Prostate gland (tissue), 2 donors: ENCODE results near the gene FAT4.

Experiments
- POLR2A ChIP-seq: fragments of 450-650 bp; IDR thresholded peaks from one replicate; pipeline ENCODE4 v1.6.1; 2016; ENCODE audit warnings: antibody characterized with exemption, mild to moderate bottlenecking
- TF ChIP-seq, protein P1 (sequence below), 4 experiments: fragments of 200-600 bp in 2 of 4; fragments of 450-650 bp in 2 of 4; sonication (generic) in 2 of 4; IDR thresholded peaks; 1 replicate in 3 of 4; 2 replicates in 1 of 4; pipeline ENCODE4 v1.5.1; 2016 to 2019; ENCODE audit warnings: antibody characterized with exemption in 4 of 4, mild to moderate bottlenecking in 2 of 4, moderate library complexity in 2 of 4

DNA sequence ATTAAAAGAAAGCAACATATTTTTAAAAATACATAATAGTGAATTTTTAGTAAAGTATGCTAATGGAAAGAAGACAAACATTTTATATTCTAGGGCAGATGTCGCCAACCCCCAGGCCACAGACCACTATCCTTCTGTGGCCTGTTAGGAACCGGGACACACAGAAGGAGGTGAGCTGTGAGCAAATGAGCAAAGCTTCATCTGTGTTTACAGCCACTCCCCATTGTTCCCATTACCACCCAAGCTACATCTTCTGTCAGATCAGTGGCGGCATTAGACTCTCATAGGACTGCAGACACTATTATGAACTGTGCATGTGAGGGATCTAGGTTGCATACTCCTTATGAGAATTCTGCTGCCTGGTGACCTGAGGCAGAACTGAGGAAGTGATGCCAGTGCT, 37.0 kb upstream of the FAT4 start:
- TF ChIP-seq POLR2A, result no peak
- TF ChIP-seq, protein P1, sequence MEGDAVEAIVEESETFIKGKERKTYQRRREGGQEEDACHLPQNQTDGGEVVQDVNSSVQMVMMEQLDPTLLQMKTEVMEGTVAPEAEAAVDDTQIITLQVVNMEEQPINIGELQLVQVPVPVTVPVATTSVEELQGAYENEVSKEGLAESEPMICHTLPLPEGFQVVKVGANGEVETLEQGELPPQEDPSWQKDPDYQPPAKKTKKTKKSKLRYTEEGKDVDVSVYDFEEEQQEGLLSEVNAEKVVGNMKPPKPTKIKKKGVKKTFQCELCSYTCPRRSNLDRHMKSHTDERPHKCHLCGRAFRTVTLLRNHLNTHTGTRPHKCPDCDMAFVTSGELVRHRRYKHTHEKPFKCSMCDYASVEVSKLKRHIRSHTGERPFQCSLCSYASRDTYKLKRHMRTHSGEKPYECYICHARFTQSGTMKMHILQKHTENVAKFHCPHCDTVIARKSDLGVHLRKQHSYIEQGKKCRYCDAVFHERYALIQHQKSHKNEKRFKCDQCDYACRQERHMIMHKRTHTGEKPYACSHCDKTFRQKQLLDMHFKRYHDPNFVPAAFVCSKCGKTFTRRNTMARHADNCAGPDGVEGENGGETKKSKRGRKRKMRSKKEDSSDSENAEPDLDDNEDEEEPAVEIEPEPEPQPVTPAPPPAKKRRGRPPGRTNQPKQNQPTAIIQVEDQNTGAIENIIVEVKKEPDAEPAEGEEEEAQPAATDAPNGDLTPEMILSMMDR (IDR thresholded peaks at IDR 0.05), result no peak
